SK-N-MC (cell line): Measurements from ENCODE around the gene SPIRE2.

Experiments used
- EZH2 ChIP-seq: fragments of 200-600 bp; sonication (generic); IDR thresholded peaks from one replicate; pipeline ENCODE4 v1.6.1; 2017; ENCODE audit warnings: antibody characterized with exemption
- POLR2AphosphoS5 ChIP-seq: IDR thresholded peaks from 2 replicates; pipeline ENCODE4 v1.6.1; 2012; ENCODE audit warnings: mild to moderate bottlenecking, low read depth, low read length, borderline replicate concordance

DNA sequence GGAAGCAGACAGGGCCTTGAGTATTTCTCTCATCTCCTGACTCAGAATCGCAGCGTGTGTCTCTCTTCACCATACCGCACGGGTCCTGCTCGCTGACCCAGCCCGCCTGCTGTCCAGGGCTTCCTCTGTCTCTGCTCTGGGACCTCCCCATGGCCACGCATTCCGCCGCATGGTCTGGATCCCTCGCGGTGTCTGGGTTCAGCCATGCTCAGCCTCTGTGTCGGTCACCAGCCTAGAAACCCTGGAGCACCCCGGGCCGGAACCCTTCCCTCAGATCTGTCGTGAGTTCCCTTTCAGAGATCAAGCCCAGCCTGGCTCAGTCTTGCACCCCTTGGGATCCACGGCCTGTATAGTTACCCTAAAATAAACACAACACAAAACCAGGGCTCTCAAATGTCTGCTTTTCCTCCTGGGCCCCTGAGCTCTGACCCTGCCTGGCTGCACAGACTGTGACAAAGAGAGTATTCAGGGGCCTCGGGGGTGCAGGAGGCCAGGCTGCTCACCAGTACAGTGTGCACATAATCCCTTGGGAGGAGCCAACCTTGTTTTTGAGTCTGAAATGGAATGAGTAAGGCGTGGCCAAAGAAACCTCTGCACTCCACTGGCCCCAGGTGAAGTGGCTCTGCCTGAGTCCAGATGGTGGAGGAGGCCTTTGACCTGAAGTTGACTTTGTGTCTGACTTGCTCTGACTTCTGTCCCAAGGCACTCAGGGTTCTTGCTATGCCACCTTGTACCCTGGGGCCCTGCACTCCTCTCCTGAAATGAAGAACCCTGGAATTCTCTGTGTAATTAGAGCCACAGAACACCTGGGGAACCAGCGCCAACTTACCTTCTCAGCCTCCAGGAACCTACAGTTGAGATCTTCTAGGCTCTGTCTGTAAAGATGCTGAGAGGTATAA is 5.8 kb upstream of the SPIRE2 start:
- TF ChIP-seq EZH2 (no peak), POLR2AphosphoS5 (no peak)
